Measurements from ENCODE around the gene LARGE1.

LARGE1 gene

DNA sequence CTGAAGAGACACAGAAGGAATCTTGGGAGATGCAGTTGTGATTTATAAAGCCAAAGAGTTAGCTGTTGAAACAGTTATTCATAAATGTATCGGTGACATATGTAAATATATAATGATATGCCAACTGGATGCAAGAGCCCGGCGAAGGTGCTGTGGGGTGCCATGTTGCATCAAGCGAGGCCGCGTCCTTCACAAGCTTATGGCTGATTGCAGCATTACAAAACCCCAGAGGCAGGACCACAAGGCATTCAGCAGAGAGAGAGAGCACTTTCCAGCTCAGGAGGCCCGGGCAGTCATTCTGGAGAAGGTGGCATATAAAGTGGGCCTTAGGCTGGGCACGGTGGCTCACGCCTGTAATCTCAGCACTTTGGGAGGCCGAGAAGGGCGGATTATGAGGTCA is 65.6 kb downstream of the LARGE1 start:
- DNase-seq (ENCODE audit: low read depth in 2 of 2) = no peak

DNA sequence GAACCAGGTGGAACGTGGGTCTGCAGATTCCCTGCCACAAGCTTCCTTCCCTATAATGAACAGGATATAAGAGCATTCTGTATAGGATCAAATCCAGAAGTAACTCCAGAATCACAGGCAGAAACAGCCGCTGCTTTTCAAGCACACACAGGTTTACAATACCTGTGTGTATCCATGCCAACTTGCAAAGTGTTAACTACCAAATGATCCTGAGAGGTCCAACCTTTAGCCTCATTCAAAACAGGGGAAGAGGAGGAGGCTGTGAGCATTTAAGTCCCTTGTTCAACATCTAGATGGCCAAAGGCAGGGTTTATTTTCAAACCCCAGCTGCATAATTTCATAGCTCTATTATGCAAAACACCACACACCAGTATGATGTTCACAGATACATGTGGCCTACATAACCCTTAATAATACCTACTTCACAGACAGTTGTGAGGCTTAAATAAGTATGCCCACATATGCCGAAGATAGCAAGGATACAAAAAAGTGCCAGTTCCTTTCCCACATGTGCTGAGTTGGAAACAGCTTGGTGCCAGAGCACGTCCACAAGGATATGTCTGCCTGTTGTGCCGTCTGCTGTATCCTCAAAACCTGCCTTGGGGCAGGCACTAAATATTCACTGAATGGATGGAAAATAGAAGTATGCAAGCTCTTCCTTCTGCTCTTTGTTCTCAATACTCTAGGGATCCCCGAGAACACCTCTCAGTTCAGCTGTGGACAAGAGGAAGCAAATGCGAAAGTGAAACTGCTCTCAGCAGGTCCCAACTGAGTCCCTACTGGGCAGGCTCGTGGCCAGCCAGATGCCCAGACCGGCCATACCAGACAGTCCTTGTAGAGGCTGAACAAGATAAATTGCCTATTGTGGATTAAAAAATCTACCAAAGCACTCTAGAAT is 66.8 kb downstream of the LARGE1 start:
- no peak for DNase-seq (ENCODE audit: low read depth in 2 of 2)

DNA sequence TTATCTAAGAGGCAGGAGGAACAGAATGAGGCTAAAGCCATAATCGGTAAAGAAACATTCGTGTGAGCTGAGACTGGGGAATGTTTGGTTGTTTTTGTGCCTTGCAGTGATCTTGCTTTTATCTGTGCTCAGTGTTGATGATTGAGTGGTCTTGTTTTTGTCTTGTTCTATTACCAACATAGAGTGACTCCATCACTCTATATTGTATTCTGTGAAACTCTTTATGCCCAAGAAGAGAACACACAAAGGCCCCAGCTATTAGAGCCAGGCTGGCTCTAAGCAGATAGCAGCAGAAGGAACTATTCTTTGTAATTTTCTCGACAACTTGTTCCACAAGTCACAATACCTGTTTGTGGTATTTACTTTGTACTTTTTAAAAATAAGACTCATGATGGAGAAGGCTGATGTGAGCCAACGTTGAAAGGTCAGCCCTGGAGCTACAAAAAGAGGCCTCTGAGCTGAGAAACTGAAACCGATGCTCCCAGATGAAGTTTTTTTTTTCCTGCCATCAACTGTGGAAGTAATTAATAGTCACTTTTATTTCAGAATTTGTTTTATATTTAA is 68.4 kb downstream of the LARGE1 start:
- DNase-seq (ENCODE audit: low read depth in 2 of 2) = no peak

DNA sequence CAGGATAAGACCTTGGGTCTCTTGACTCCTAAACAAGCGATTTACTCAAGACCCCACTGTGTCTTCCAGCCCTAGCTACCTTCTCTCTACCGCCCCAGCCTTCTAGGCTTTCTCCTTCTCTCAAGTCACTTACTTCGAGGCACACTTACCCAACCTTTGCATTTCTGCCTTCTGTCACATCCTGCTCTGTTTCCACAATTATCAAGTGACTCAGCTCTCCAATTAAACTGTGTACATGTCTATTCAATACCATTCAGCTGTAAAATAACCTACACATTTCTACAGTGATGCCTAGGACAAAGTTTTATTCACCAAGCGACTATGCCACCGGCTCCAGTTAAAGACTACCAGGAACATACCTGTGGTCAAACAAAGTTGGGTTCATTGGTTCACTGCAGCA is 69.0 kb downstream of the LARGE1 start:
- DNase-seq (ENCODE audit: low read depth in 2 of 2) = no peak

DNA sequence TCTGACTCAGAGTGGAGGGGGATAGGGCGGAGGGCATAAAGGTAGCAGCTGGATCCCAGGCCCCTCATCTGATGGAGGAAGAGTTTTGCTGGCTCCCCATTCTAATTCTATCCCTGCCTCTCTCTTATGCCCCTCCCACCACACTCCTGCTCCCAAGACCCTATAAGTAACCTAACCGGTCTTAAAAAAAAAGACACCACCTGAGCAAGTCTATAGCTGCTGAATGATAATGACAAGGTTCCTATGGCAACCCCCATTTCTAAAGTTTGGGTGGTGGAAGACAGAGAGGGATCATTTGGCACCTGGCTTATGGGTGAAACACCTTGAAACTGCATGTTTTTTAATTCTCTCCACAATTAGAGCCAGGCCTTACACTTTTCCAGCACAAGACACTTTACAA is 69.6 kb downstream of the LARGE1 start:
- DNase-seq (ENCODE audit: low read depth in 2 of 2) = no peak

DNA sequence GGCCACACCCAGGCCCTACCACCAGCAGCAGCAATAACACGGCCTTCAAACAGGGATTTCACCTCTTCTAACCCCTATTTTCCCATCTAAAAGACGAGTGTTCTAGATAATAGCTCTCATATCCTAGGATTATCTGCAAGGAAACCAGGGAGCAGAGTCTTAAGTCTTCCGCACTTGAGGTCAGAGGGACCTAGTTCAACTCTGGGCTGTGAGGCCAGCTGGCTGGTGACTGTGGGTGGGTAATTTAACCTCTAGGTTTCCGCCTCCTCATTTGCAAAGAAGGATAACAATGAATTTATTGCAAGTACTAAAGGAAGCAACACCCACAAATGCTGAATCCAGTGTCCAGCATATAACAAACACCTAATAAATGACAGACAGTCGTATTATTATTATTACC is 70.1 kb downstream of the LARGE1 start:
- no peak for DNase-seq (ENCODE audit: low read depth in 2 of 2)

DNA sequence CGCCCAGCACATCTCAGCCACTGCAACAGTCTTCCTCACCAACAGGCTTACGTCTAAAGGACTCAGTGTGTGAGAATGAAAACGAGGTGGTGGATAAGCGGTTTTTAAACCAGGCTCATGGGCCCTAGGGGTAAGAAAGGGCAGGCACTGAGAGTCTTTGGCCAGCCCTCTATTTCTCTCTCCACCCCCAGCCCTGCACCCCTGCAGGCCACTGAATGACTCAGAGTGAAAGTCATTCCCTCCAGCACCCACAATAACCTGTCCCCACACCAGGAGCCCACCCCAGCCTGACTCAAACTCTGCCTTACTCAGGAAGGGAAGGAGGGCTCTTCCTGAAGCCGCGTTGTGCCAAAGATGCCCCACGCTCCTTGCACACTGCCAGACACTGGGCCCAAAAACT is 72.0 kb downstream of the LARGE1 start:
- DNase-seq (ENCODE audit: low read depth in 2 of 2) = no peak

DNA sequence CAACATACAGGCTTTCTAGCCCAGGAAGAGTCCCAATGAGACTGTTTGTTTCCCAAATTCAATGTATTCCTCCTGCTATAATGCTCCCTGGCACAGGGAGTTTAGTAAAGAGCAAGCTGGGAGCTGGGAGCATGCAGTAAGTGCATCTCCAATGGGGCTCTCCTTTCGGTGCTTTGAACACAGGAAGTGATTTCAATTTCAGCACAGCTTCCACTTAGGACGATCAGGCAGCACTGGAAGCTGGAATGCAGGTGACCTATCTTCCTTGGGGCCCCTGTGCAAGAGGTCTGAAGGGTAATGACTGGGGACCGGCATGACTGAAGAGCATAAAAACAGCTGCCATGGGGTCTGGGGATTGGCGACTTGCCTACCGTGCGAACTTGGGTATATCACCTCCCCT is 76.0 kb downstream of the LARGE1 start:
- DNase-seq (ENCODE audit: low read depth in 2 of 2) = no peak

DNA sequence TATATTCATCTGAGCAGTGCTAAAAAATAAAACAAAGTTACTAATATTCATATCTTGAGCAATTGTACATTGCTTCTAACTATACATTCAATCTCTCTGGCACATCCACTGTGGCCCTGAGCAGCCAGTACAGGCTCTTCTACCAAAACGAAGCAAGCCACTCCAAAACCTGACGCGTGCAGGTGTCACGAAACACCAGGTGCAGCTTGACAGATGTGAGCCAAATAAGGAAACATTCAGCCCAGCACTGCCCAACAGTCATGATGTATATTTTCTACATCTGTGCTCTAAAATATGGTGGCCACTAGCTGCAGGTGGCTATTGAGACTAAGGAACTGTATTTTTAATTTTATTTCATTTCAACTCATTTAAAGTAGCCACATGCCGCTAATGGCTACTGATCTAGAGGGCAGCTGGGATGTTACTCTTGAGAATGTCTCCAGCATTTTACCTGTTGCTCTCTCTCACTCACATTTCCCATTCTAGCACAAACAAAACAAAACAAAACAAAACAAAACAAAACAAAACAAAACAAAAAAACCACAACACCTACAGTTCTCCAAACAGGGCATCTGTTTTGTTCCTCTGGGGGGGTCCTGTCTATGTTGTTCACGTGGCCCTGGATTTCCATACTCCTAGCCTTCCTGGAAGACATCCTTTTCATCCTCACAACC is 77.7 kb downstream of the LARGE1 start:
- DNase-seq (ENCODE audit: low read depth in 2 of 2) = no peak

DNA sequence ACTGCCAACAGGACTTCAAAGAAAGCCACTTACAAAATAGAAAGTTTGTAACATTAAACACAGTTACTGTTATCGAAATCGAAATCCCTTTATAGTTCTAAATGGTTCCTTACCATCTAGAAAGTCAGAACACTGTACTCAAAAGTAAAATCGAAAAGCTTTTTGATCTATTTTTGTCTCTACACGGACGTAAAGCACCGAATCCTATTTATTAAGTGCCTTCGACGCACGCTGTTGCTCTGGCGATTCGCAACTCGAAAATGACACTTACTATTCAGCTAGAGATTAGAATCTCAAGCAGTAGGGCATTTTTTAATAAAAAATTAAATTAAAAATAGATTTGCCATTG is 78.3 kb downstream of the LARGE1 start:
- DNase-seq (ENCODE audit: low read depth in 2 of 2) = no peak

DNA sequence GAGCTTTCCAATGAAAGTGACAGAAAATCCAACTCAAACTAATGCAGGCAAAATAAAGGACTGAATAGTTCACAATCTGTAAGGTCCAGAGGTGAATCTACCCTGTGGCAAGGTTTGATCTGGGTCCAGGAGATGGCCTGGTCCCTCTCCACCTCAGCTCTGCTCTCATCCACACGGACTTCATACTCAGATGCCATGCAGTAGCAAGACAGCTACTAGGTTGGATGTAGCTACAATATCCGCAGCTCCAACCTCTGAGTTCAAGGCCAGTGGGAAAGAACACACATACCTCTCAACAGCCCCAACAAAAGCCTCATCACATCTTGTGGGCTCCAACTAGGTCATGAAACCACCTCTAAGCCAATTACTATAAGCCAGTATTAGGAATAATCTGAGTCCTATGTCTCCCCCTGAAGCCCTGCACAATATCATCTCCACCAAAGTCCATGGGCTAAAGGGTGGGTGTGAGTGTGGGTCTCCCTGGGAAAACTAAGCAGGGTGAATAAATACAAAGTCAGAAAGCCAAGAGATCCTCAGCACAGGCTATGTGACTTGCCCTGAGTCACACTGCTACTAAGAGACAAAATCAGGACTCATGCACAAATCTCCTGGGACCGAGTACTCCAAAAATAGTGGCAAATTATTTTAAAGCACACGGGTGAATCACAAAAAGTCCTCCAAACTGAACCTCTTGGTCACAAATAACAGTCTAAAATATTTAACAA is 78.8 kb downstream of the LARGE1 start:
- DNase-seq (ENCODE audit: low read depth in 2 of 2) = no peak

DNA sequence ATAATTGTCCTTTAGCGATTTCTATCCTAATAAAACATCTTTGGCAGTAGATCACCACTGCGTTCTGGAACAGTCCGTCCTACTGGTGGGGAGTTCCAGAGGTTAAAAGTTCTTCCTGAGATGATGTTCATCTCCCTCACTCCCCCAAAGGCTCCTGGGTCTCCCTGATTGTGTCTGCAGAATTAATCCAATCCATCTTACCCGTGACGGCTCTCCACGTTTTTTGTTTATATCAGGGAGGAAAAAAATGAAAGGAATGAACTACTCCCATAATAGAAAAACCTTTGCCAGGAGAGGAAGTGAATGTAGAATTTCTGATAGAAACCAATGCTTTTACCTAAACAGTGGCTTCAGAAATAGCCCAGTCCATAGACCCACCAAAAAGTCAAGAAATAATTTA is 81.6 kb downstream of the LARGE1 start:
- no peak for DNase-seq (ENCODE audit: low read depth in 2 of 2)

DNA sequence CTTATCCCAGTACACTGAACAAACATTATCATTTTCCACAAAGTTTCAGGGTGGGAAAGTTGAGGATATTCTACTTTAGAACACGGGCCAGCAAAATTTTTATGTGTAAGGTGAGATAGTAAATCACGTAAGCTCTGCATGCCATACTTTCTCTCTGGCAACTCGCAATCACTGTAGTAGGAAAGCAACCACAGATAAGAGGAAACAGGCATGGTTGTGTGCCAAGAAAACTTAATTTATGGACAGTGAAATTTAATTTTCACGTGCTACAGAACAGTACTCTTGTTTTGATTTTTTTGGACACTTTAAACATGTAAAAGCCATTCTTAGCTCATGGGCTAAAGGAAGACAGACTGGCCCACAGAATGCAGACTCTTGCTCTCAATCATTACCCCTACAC is 82.5 kb downstream of the LARGE1 start:
- DNase-seq (ENCODE audit: low read depth in 2 of 2) = no peak

DNA sequence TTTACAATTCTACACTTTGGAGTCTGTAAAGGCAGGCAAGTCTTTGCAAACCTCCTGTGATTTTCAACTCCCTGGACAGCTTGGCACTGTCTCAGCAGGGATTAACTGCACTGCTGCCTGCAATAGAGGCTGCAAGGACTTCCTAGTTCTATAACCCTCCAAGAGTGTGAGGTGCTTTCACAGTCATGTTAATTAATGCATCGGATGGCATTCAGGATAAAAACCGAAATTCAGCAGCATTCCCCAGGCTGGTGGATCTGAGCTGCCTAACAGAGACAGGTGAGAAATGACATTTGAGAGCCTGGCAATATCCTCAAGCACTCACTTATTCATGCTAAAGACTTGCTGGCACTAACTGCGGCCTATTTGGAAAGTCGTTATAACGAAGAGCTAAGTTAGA is 85.0 kb downstream of the LARGE1 start:
- no peak for DNase-seq (ENCODE audit: low read depth in 2 of 2)

DNA sequence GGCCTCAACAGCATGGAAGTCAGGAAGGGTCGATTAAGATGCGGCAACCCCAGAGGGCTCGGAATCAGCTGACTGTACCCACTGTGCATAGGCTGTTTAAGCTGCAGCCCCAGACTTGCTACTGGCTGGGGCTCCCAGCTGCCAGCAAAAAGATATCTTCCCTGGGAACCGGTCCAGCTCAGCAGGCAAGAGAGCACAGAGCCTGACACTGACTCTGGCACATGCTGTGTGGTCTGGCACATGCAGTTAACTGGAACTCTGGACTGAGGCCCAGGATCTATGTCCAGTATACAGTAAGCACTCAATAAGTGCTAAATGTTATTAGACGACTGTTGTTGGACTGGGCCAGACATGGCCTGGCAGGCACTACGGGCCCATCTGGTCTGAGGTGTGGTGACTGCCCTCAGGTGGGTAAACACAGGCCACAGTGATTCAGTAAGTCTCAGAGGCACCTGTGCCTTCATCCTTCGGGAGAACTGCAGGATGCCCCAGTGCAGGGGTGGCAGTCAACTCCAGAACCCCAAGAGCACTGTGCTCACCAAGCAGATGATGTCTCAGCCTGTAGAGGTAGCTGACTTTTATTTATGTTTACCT is 87.6 kb downstream of the LARGE1 start:
- no peak for DNase-seq (ENCODE audit: low read depth in 2 of 2)

DNA sequence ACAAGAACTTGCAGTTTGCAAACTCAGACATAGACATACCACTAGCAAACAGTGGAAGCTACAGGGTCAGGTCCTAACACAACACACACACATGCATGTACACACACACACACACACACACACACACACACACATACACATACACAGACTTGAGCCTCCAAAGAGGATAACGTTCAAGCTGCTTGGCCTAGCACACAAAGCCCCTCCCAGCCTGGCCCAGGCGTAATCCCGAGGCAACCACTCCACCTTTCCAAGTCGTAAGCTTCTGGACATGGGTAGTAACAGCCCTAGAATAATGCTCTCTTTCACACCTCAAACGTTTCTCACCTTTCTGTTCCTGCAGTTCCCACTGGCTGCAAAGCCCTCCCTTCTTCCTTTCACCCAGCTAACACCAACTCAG is 88.6 kb downstream of the LARGE1 start:
- no peak for DNase-seq (ENCODE audit: low read depth in 2 of 2)

DNA sequence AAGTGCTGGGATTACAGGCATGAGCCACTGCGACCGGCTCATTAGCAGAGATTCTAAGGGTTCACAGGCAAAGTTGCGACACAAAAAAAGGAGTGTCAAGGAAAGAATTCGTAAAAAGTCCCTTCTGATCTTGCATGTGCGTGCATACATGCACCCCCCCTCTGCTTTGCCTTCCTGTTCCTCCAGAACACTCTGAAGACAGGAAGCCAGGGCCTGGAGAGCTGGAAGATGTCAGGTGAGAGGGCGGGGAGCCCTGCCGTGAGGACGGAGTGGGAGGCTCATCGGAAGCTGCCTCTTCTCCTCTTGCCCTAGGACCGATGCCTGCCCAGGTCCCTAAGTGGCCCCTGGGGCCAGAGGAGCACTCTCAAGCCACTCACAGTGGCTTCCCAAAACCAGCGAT is 89.1 kb downstream of the LARGE1 start:
- DNase-seq (ENCODE audit: low read depth in 2 of 2) = no peak

DNA sequence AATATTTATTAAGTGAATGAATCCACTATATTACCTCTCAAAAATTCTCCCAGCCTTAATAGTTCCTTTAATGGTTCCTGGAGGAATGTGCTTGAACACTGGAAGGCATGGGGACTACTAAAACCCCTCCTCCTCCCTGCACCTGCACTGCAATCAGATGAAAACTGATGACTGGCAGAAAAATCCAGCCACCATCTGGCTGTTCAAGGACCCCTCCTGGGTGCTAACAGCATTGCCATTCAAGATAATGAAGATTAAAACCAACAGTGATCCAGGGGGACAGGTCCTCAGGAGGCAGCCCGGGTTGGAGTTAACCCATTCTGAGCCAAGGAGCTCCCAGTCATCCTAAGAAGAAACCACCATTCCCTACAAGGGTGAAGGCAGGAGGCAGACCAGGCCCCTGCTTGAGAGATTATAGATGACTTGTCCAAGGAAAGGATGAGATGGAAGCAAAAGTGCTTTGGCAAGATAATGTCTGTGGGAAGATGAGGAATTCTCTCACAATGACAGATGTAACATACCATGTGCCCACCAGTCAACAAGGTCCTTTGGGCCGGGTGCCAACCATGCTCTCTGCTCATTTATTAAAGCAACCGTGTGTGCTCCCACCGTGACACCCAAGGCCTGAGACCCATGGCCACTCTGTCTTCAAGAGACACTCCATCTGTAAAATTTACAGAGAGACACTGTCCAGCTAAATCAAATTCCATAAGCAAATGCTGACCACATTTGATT is 90.6 kb downstream of the LARGE1 start:
- no peak for DNase-seq (ENCODE audit: low read depth in 2 of 2)

DNA sequence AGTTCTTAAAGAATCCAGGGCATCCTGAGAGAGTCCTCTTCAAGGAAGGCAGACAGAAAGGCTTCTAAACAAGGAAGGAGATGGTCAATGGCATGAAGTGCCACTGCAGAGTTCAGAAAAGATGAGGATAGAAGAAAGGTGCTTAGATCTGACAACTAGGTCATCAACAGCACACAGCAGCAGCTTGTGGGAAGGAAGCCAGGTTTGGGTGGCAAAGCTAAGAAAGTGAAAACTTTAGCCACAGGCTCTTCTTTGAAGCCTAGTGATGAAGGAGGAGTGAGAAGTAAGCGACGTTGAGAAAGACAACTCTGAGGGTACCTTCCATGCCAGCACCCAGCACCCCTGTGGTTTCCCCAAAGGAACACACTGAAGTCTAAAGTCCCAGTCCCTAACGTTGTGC is 92.0 kb downstream of the LARGE1 start:
- no peak for DNase-seq (ENCODE audit: low read depth in 2 of 2)

DNA sequence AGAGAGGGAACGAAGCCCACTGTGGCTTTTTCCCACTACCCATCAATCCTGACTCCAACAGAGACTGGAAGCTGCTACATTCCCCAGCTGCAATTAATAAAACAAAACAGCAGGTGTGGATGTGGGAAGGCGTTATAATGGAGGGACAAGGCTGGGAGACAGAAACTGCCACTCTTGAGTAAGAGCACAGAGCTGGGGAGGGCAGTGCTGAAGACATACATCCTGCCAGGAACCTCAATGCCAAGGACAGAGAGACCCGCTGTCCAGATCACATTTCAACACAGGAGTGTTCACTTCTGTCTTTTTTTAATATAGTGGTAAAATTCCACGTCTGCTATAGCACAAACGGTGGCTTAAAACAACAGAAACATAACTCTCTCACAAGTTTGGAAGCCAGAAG is 94.5 kb downstream of the LARGE1 start:
- no peak for DNase-seq (ENCODE audit: low read depth in 2 of 2)

DNA sequence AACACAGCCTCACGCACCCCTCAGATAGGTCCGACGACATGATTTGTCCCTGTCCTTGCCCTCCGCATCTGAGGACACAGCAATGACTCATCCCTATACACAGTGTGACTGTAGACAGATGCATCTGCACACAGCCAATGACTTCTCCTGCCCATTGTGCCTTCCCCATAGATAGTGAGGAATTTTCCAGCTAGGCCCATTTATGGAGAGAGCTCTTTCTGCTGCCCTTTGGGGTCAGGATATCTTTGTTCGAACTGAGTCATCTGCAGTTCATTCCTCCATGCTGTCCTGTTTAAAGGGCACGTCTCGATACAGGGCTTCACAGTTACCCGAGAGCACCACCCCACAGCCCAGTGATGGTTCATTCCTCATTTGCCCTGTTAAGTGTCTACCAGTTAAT is 96.7 kb downstream of the LARGE1 start:
- DNase-seq (ENCODE audit: low read depth in 2 of 2) = no peak

All from stimulated activated CD8-positive, alpha-beta memory T cell treated with anti-CD3 and anti-CD28 coated beads, Interleukin-7, amount 100 ng/mL, for 4 hours (primary cell).